COLO668 (cell line): ENCODE measurements around the gene ABHD16A.

Experiments used
- DNase-seq: peaks from one replicate; lab custom pipeline; 2025; ENCODE audit not compliant: unreplicated experiment; lab: John Stamatoyannopoulos, UW

Gene ABHD16A

GRCh38 chr6:31642798-31643570 is 60.1 kb downstream of the ABHD16A start:
- no peak for DNase-seq

- no peak for DNase-seq
Observed at GRCh38 chr6:31641370-31641769, 61.8 kb downstream of the ABHD16A start.

GRCh38 chr6:31640612-31641011 is 62.5 kb downstream of the ABHD16A start:
- DNase-seq = no peak

GRCh38 chr6:31639449-31639861 is 63.7 kb downstream of the ABHD16A start:
- DNase-seq = no peak

- DNase-seq = no peak
Observed at GRCh38 chr6:31639043-31639442, 64.1 kb downstream of the ABHD16A start.
